Measurements from ENCODE around the gene EFCAB11. TPM values are rescaled to one million over a fixed set of nuclear protein-coding genes. Genes with fewer than 3 reads are reported as not detected.

The EFCAB11 gene
- total and polyA plus RNA-seq, 2 donors (not counting 3 experiments of a cell fraction or from before 2014, with no cell fraction given) = 2.8 to 6.3 TPM

DNA sequence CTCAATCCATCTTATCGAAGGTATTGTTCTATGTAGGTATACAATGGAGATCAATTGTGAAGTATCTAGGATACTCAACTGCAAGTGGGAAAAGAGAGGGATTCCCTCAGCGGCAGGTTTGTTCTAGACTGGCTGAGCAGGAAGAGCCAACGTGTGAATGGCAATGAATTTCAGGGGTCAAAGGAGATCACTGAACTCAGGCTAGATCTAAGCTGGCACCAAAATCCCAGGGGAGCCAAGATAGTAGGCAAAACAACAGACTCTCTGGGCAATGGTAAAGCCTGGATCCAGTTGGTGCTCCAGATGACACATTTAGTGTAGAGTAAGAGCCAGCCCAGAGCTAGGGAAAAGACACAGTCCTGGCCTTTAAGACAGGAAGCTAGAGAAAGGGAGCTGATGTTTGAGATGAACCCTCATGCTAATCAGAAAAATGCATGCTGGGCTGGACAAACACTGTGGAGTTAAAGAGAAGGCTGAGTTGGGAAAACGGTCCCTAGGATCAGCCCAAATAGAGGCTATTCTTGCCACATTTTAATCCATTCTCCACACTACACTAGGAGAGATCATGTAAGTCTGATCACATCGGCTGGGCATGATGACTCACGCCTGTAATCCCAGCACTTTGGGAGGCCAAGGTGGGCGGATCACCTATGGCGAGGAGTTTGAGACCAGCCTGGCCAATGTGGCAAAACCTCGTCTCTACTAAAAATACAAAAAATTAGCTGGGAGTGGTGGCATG is 45.6 kb downstream of the EFCAB11 start:
- no peak for TF ChIP-seq POLR2AphosphoS5 (IDR thresholded peaks at IDR 0.05; ENCODE audit: insufficient read depth, low read depth, low read length)
- TF ChIP-seq, protein P1, sequence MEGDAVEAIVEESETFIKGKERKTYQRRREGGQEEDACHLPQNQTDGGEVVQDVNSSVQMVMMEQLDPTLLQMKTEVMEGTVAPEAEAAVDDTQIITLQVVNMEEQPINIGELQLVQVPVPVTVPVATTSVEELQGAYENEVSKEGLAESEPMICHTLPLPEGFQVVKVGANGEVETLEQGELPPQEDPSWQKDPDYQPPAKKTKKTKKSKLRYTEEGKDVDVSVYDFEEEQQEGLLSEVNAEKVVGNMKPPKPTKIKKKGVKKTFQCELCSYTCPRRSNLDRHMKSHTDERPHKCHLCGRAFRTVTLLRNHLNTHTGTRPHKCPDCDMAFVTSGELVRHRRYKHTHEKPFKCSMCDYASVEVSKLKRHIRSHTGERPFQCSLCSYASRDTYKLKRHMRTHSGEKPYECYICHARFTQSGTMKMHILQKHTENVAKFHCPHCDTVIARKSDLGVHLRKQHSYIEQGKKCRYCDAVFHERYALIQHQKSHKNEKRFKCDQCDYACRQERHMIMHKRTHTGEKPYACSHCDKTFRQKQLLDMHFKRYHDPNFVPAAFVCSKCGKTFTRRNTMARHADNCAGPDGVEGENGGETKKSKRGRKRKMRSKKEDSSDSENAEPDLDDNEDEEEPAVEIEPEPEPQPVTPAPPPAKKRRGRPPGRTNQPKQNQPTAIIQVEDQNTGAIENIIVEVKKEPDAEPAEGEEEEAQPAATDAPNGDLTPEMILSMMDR (IDR thresholded peaks at IDR 0.05; ENCODE audit: extremely low read depth in 1 of 2, insufficient read depth in 1 of 2, low read depth in 1 of 2, low read length in 2 of 2) = no peak
- dilution Hi-C loops (cut with MboI; ENCODE audit: extremely low pct_ligation_motif_present, low sequenced_read_pairs) (no loop called here), intact Hi-C loops (cut with micrococcal nuclease) (no loop called here)
- H3K36me3 ChIP-seq (ENCODE audit: control insufficient read depth in 2 of 2, extremely low read depth in 1 of 2, insufficient read depth in 2 of 2, low read length in 2 of 2) = no peaks in the 10 kb centered on the region
- no peaks in the 10 kb centered on the region for H3K9me3 ChIP-seq (replicated peaks; ENCODE audit: control insufficient read depth, insufficient read depth, low read length)
- H3K9ac ChIP-seq (replicated peaks; ENCODE audit: extremely low read depth, insufficient read depth, low read length) = no peak overlapping the region
- CTCF ChIA-PET = interaction anchor here (0.7 to 1.0 kb wide), 2 partner anchors 731 to 868 kb away, joined by 3 read pairs; no protein-coding TSS in a partner anchor
- no peaks in the 10 kb centered on the region for H4K20me1 ChIP-seq (replicated peaks; ENCODE audit: control insufficient read depth, extremely low read depth, insufficient read depth, low read length)
- FAIRE-seq (no peak), DNase-seq (ENCODE audit: low read depth, low spot score) (no peak)
- BruUV-seq (replicated peaks) = no TSS peak
- no peak overlapping the region for H3K27ac ChIP-seq (ENCODE audit: insufficient read depth, low read depth, low read length)
- H3K79me2 ChIP-seq (ENCODE audit: control insufficient read depth, insufficient read depth, low read length) = no peaks in the 10 kb centered on the region
- H3K4me1 ChIP-seq (ENCODE audit: control insufficient read depth, extremely low read depth, insufficient read depth, low read length) = no peaks in the 10 kb centered on the region
- POLR2A ChIA-PET = no interaction called here
- no peaks in the 10 kb centered on the region for H3K27me3 ChIP-seq (ENCODE audit: control insufficient read depth in 2 of 2, insufficient read depth in 2 of 2, low read length in 2 of 2)
- H2AFZ ChIP-seq (ENCODE audit: low read depth, low read length) = no peak overlapping the region
- H3K4me2 ChIP-seq (ENCODE audit: insufficient read depth, low read length) = no peak overlapping the region
- no peaks in the 10 kb centered on the region for H3K9me1 ChIP-seq (replicated peaks; ENCODE audit: control insufficient read depth, extremely low read depth, insufficient read depth, low read length)
- H3K4me3 ChIP-seq (replicated peaks in 1 of 3; ENCODE audit: insufficient read depth in 1 of 3, low read depth in 1 of 3, low read length in 3 of 3) = no peak overlapping the region

DNA sequence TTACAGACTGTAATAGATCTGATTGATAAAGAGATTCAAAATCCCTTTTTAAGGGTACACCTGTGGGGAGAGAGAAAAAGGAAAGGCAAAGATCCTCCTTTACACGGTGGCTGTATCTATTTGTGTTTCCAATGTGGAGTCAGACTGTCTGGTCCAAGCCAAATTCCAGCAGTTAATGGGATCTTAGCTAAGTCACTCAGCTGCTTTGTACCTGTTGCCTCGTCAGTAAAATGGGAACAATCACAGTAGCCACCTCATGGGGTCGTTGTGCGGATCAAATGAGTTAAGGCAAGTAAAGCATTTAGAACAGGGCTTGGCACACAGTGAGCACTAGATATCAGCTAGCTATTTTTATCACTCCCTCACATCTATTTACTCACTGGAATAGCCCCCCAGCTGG is 46.9 kb downstream of the EFCAB11 start:
- Histone ChIP-seq H3K36me3 (ENCODE audit: control insufficient read depth in 2 of 2, extremely low read depth in 1 of 2, insufficient read depth in 2 of 2, low read length in 2 of 2) (no peaks in the 10 kb centered on the region), H3K9me3 (replicated peaks; ENCODE audit: control insufficient read depth, insufficient read depth, low read length) (no peaks in the 10 kb centered on the region), H3K4me3 (replicated peaks in 1 of 3; ENCODE audit: insufficient read depth in 1 of 3, low read depth in 1 of 3, low read length in 3 of 3) (no peak overlapping the region), H3K4me2 (ENCODE audit: insufficient read depth, low read length) (no peak overlapping the region), H3K27ac (ENCODE audit: insufficient read depth, low read depth, low read length) (no peak overlapping the region), H4K20me1 (replicated peaks; ENCODE audit: control insufficient read depth, extremely low read depth, insufficient read depth, low read length) (no peaks in the 10 kb centered on the region), H3K27me3 (ENCODE audit: control insufficient read depth in 2 of 2, insufficient read depth in 2 of 2, low read length in 2 of 2) (no peaks in the 10 kb centered on the region), H3K4me1 (ENCODE audit: control insufficient read depth, extremely low read depth, insufficient read depth, low read length) (no peaks in the 10 kb centered on the region), H2AFZ (ENCODE audit: low read depth, low read length) (no peak overlapping the region), H3K9me1 (replicated peaks; ENCODE audit: control insufficient read depth, extremely low read depth, insufficient read depth, low read length) (no peaks in the 10 kb centered on the region), H3K9ac (replicated peaks; ENCODE audit: extremely low read depth, insufficient read depth, low read length) (no peak overlapping the region), H3K79me2 (ENCODE audit: control insufficient read depth, insufficient read depth, low read length) (no peaks in the 10 kb centered on the region)
- BruUV-seq (replicated peaks) = no TSS peak
- intact Hi-C loops (cut with micrococcal nuclease) (no loop called here), dilution Hi-C loops (cut with MboI; ENCODE audit: extremely low pct_ligation_motif_present, low sequenced_read_pairs) (no loop called here)
- FAIRE-seq (no peak), DNase-seq (ENCODE audit: low read depth, low spot score) (no peak)
- TF ChIP-seq FOS (IDR thresholded peaks at IDR 0.05; ENCODE audit: borderline replicate concordance, insufficient read depth, low read length) = no peak
- TF ChIP-seq, protein P1 (IDR thresholded peaks at IDR 0.05; ENCODE audit: extremely low read depth in 1 of 2, insufficient read depth in 1 of 2, low read depth in 1 of 2, low read length in 2 of 2) = no peak
- TF ChIP-seq, protein P2, sequence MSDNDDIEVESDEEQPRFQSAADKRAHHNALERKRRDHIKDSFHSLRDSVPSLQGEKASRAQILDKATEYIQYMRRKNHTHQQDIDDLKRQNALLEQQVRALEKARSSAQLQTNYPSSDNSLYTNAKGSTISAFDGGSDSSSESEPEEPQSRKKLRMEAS (IDR thresholded peaks at IDR 0.05; ENCODE audit: insufficient read depth, insufficient read length) = no peak
- CTCF ChIA-PET = interaction anchor here (1.1 kb wide), 1 partner anchor 867 kb away, joined by 3 read pairs; no protein-coding TSS in a partner anchor
- POLR2A ChIA-PET = no interaction called here

Data from endothelial cell of umbilical vein (primary cell).